Measurements from ENCODE around the gene DCST2. TPM values are rescaled to one million over a fixed set of nuclear protein-coding genes. Genes with fewer than 3 reads are reported as not detected.

Gene DCST2
- total RNA-seq, 1 experiment from 2014 or later, result 0.61 TPM

GRCh38 chr1:155030243-155030795 is 3.3 kb downstream of the DCST2 start:
- Histone ChIP-seq H3K27me3 (replicated peaks; ENCODE audit: control insufficient read depth, insufficient read depth, low read length) (no peaks in the 10 kb centered on the region), H3K9me3 (no peaks in the 10 kb centered on the region), H3K36me3 (ENCODE audit: control insufficient read depth, insufficient read depth, low read length) (no peaks in the 10 kb centered on the region), H3K4me3 (ENCODE audit: low read depth, low read length) (no peak overlapping the region), H3K4me1 (peaks cover 5% of the 10 kb centered on the region; the same call in 1 of the 2 replicates)
- DNase-seq, result no peak
- H3K4me1 Mint-ChIP-seq (ENCODE audit: low read depth, unreplicated experiment), result no peaks in the 10 kb centered on the region
- H3K27ac Mint-ChIP-seq (ENCODE audit: unreplicated experiment), result no peak overlapping the region
- ChIA-PET CTCF (interaction anchor here (1.0 to 1.1 kb wide), 2 partner anchors 17 to 69 kb away, joined by 3 read pairs; partner anchors contain the start of gene PYGO2), POLR2A (interaction anchor here (0.6 kb wide), 1 partner anchor 20 kb away, joined by 3 read pairs; no protein-coding TSS in a partner anchor)
- no peaks in the 10 kb centered on the region for H3K36me3 Mint-ChIP-seq (ENCODE audit: insufficient read depth, unreplicated experiment)
- intact Hi-C loops (cut with micrococcal nuclease; ENCODE audit: unreplicated experiment), result no loop called here
- no TSS peak for BruUV-seq (replicated peaks)
- TF ChIP-seq CTCF (IDR thresholded peaks at IDR 0.05; ENCODE audit: insufficient read depth in 1 of 2, low read depth in 1 of 2, low read length in 1 of 2, severe bottlenecking in 1 of 2, unreplicated experiment in 1 of 2), result no peak
- H3K27me3 Mint-ChIP-seq (ENCODE audit: insufficient read depth, unreplicated experiment), result peaks cover 4% of the 10 kb centered on the region
- H3K9me3 Mint-ChIP-seq (ENCODE audit: unreplicated experiment), result no peaks in the 10 kb centered on the region
- H3K4me3 Mint-ChIP-seq (ENCODE audit: unreplicated experiment), result no peak overlapping the region

- peaks cover under 1% of the 10 kb centered on the region for H3K27me3 Mint-ChIP-seq (ENCODE audit: insufficient read depth, unreplicated experiment)
- ChIA-PET CTCF (interaction anchor here (1.0 to 1.1 kb wide), 2 partner anchors 18 to 68 kb away, joined by 3 read pairs; partner anchors contain the start of gene PYGO2), POLR2A (no interaction called here)
- no peak for TF ChIP-seq CTCF (IDR thresholded peaks at IDR 0.05; ENCODE audit: insufficient read depth in 1 of 2, low read depth in 1 of 2, low read length in 1 of 2, severe bottlenecking in 1 of 2, unreplicated experiment in 1 of 2)
- H3K4me3 ChIP-seq (ENCODE audit: low read depth, low read length), result no peak overlapping the region
- DNase-seq, result no peak
- no peak overlapping the region for H3K4me3 Mint-ChIP-seq (ENCODE audit: unreplicated experiment)
- H3K4me1 Mint-ChIP-seq (ENCODE audit: low read depth, unreplicated experiment), result no peaks in the 10 kb centered on the region
- no peaks in the 10 kb centered on the region for H3K36me3 ChIP-seq (ENCODE audit: control insufficient read depth, insufficient read depth, low read length)
- H3K4me1 ChIP-seq, result peaks cover 5% of the 10 kb centered on the region; the same call in 1 of the 2 replicates
- no peaks in the 10 kb centered on the region for H3K9me3 ChIP-seq
- H3K36me3 Mint-ChIP-seq (ENCODE audit: insufficient read depth, unreplicated experiment), result no peaks in the 10 kb centered on the region
- intact Hi-C loops (cut with micrococcal nuclease; ENCODE audit: unreplicated experiment), result no loop called here
- H3K9me3 Mint-ChIP-seq (ENCODE audit: unreplicated experiment), result no peaks in the 10 kb centered on the region
- BruUV-seq (replicated peaks), result no TSS peak
- H3K27me3 ChIP-seq (replicated peaks; ENCODE audit: control insufficient read depth, insufficient read depth, low read length), result no peaks in the 10 kb centered on the region
- H3K27ac Mint-ChIP-seq (ENCODE audit: unreplicated experiment), result no peak overlapping the region
These were observed 3.9 kb downstream of the DCST2 start for GRCh38 chr1:155029513-155030242.

- ChIA-PET CTCF (interaction anchor here (1.1 kb wide), 1 partner anchor 9 kb away, joined by 3 read pairs; no protein-coding TSS in a partner anchor), POLR2A (no interaction called here)
- H3K36me3 ChIP-seq (ENCODE audit: control insufficient read depth, insufficient read depth, low read length), result no peaks in the 10 kb centered on the region
- Mint-ChIP-seq H3K9me3 (ENCODE audit: unreplicated experiment) (no peaks in the 10 kb centered on the region), H3K36me3 (ENCODE audit: insufficient read depth, unreplicated experiment) (peaks cover 5% of the 10 kb centered on the region), H3K27ac (ENCODE audit: unreplicated experiment) (no peak overlapping the region), H3K4me1 (ENCODE audit: low read depth, unreplicated experiment) (peaks cover 11% of the 10 kb centered on the region), H3K27me3 (ENCODE audit: insufficient read depth, unreplicated experiment) (no peaks in the 10 kb centered on the region), H3K4me3 (ENCODE audit: unreplicated experiment) (no peak overlapping the region)
- BruUV-seq (replicated peaks), result no TSS peak
- no peaks in the 10 kb centered on the region for H3K27me3 ChIP-seq (replicated peaks; ENCODE audit: control insufficient read depth, insufficient read depth, low read length)
- intact Hi-C loops (cut with micrococcal nuclease; ENCODE audit: unreplicated experiment), result no loop called here
- no peak overlapping the region for H3K4me3 ChIP-seq (ENCODE audit: low read depth, low read length)
- TF ChIP-seq CTCF (IDR thresholded peaks at IDR 0.05; ENCODE audit: insufficient read depth in 1 of 2, low read depth in 1 of 2, low read length in 1 of 2, severe bottlenecking in 1 of 2, unreplicated experiment in 1 of 2), result no peak
- peaks cover 10% of the 10 kb centered on the region for H3K4me1 ChIP-seq
- H3K9me3 ChIP-seq, result no peaks in the 10 kb centered on the region
- DNase-seq, result no peak
These were observed 7.0 kb downstream of the DCST2 start for GRCh38 chr1:155026588-155026987.
